Keratinocyte (primary cell): ENCODE measurements around the gene ZNRF1. TPM values are rescaled to one million over a fixed set of nuclear protein-coding genes. Genes with fewer than 3 reads are reported as not detected.

ENCODE experiments used
- DNase-seq: peaks from one replicate; pipeline ENCODE4 v3.0.0-alpha.2; 2011; ENCODE audit warnings: low read depth, missing footprints, low spot score
- FAIRE-seq: peaks from 2 replicates; lab custom pipeline; 2011; peaks lifted over from hg19 to GRCh38; lab: Jason Lieb, UNC
- H2AFZ ChIP-seq: 2 replicates; pipeline ENCODE4 v1.6.0; 2012; ENCODE audit warnings: low read length, control low read depth, inconsistent platforms; ENCODE audit not compliant: control insufficient read depth
- H3K27ac ChIP-seq: 2 replicates; pipeline ENCODE4 v1.5.1; 2011; ENCODE audit warnings: low read length; ENCODE audit not compliant: control insufficient read depth, insufficient read depth
- H3K27me3 ChIP-seq: 3 replicates; pipeline ENCODE4 v1.6.0; 2011; ENCODE audit warnings: low read length; ENCODE audit not compliant: control insufficient read depth, insufficient read depth; ENCODE audit errors: extremely low read depth
- H3K36me3 ChIP-seq, 2 experiments: 2 replicates in 1 of 2; 3 replicates in 1 of 2; pipeline ENCODE4 v1.5.1; 2011; ENCODE audit warnings: low read length in 2 of 2, mild to moderate bottlenecking in 1 of 2; ENCODE audit not compliant: control insufficient read depth in 2 of 2, insufficient read depth in 2 of 2; ENCODE audit errors: extremely low read depth in 1 of 2
- H3K4me1 ChIP-seq: 3 replicates; pipeline ENCODE4 v1.5.1; 2011; ENCODE audit warnings: low read length; ENCODE audit not compliant: control insufficient read depth, insufficient read depth; ENCODE audit errors: extremely low read depth
- H3K4me2 ChIP-seq: 3 replicates; pipeline ENCODE4 v1.6.0; 2011; ENCODE audit warnings: low read depth, low read length; ENCODE audit not compliant: control insufficient read depth, insufficient read depth; ENCODE audit errors: extremely low read depth
- H3K4me3 ChIP-seq, 3 experiments: fragments of 200-600 bp in 1 of 3; sonication (generic) in 1 of 3; 2 replicates in 2 of 3; 3 replicates in 1 of 3; pipeline ENCODE4 v1.5.1; 2011 to 2016; ENCODE audit warnings: low read length in 3 of 3, mild to moderate bottlenecking in 3 of 3, control low read depth in 2 of 3, inconsistent platforms in 1 of 3, low read depth in 1 of 3, mixed read lengths in 1 of 3, mixed run types in 1 of 3, moderate library complexity in 1 of 3; ENCODE audit not compliant: control insufficient read depth in 2 of 3, insufficient read depth in 2 of 3; ENCODE audit errors: extremely low read depth in 1 of 3
- H3K79me2 ChIP-seq: 2 replicates; pipeline ENCODE4 v1.6.0; 2012; ENCODE audit warnings: low read length; ENCODE audit not compliant: control insufficient read depth, insufficient read depth
- H3K9ac ChIP-seq: 3 replicates; pipeline ENCODE4 v1.6.0; 2011; ENCODE audit warnings: low read length; ENCODE audit not compliant: control insufficient read depth, insufficient read depth; ENCODE audit errors: extremely low read depth
- H3K9me1 ChIP-seq: 3 replicates; pipeline ENCODE4 v1.6.0; 2011; ENCODE audit warnings: low read length; ENCODE audit not compliant: control insufficient read depth, insufficient read depth; ENCODE audit errors: extremely low read depth
- H3K9me3 ChIP-seq: 2 replicates; pipeline ENCODE4 v1.5.1; 2012; ENCODE audit warnings: low read depth, low read length; ENCODE audit not compliant: control insufficient read depth
- H4K20me1 ChIP-seq: 3 replicates; pipeline ENCODE4 v1.6.0; 2011; ENCODE audit warnings: low read length; ENCODE audit not compliant: control insufficient read depth, insufficient read depth; ENCODE audit errors: extremely low read depth
- EZH2 ChIP-seq: IDR thresholded peaks from one replicate; pipeline ENCODE4 v1.6.1; 2012; ENCODE audit warnings: inconsistent platforms, mild to moderate bottlenecking, low read length, moderate library complexity
- dilution Hi-C: fragments of 300-500 bp; cut with MboI; formaldehyde crosslinking; loops from one replicate; pipeline ENCODE4 v1.7.0; 2020; ENCODE audit warnings: low sequenced_read_pairs; ENCODE audit not compliant: extremely low pct_ligation_motif_present
- polyA plus RNA-seq, 5 experiments: library from polyadenylated mRNA; depleted of rRNA in 3 of 5; stranded (reverse) in 3 of 5; stranded (forward) in 1 of 5; unstranded in 1 of 5; fragments of >200 nt; gene quantifications; 1 replicate in 1 of 5; 2 replicates in 3 of 5; 3 replicates in 1 of 5; pipeline versions ENCODE4 v1.2.1 to v1.2.3, GENCODE V29; 2011 to 2012; ENCODE audit warnings: missing spikeins in 2 of 5, low read depth in 1 of 5, low replicate concordance in 1 of 5
- TF ChIP-seq, protein P1 (sequence below), 3 experiments: IDR thresholded peaks in 1 of 3; conservative IDR thresholded peaks in 1 of 3; optimal IDR thresholded peaks in 1 of 3; 2 replicates in 2 of 3; 3 replicates in 1 of 3; pipeline versions ENCODE3 to v1.5.1; 2011; ENCODE audit warnings: low read length in 3 of 3, mild to moderate bottlenecking in 3 of 3, moderate library complexity in 2 of 3, control low read depth in 1 of 3, inconsistent platforms in 1 of 3; ENCODE audit not compliant: insufficient read depth in 2 of 3; ENCODE audit errors: extremely low read depth in 1 of 3

The ZNRF1 gene
- polyA plus RNA-seq, 1 donor (not counting 4 experiments of a cell fraction or from before 2014, with no cell fraction given), result 19.1 TPM

DNA sequence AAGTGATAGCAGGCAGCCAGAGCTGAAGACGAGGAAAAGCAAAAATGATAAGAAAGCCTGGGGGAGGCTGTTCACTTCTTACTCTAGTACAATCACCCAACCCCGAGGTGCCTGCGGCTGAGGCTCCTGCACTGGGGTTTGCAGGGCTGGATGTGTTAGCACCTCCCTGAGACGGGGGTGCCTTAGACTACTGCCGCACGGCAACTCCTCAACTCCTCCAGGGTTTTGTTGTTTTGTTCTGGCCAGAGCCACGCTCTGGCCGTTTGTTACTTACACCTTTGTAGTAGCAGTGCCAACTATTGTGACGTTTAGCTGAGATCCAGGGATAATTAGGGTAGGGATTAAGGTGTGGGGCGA lies 66.3 kb downstream of the ZNRF1 start:
- TF ChIP-seq, protein P1, sequence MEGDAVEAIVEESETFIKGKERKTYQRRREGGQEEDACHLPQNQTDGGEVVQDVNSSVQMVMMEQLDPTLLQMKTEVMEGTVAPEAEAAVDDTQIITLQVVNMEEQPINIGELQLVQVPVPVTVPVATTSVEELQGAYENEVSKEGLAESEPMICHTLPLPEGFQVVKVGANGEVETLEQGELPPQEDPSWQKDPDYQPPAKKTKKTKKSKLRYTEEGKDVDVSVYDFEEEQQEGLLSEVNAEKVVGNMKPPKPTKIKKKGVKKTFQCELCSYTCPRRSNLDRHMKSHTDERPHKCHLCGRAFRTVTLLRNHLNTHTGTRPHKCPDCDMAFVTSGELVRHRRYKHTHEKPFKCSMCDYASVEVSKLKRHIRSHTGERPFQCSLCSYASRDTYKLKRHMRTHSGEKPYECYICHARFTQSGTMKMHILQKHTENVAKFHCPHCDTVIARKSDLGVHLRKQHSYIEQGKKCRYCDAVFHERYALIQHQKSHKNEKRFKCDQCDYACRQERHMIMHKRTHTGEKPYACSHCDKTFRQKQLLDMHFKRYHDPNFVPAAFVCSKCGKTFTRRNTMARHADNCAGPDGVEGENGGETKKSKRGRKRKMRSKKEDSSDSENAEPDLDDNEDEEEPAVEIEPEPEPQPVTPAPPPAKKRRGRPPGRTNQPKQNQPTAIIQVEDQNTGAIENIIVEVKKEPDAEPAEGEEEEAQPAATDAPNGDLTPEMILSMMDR (optimal IDR thresholded peaks at IDR 0.05 in 1 of 3, IDR thresholded peaks at IDR 0.05 in 1 of 3, conservative IDR thresholded peaks at IDR 0.05 in 1 of 3; ENCODE audit: extremely low read depth in 1 of 3, insufficient read depth in 2 of 3, low read length in 3 of 3), result no peak
- no peak for TF ChIP-seq EZH2
- FAIRE-seq, result no peak
- Histone ChIP-seq H3K27ac (no peak overlapping the region), H3K9ac (no peak overlapping the region), H4K20me1 (peaks cover 2% of the 10 kb centered on the region), H3K79me2 (peaks cover 38% of the 10 kb centered on the region), H3K4me1 (no peaks in the 10 kb centered on the region), H3K36me3 (no peaks in the 10 kb centered on the region), H2AFZ (no peak overlapping the region), H3K4me3 (no peak overlapping the region), H3K4me2 (no peak overlapping the region), H3K27me3 (no peaks in the 10 kb centered on the region), H3K9me1 (peaks cover 2% of the 10 kb centered on the region), H3K9me3 (no peaks in the 10 kb centered on the region)
- no peak for DNase-seq
- dilution Hi-C loops, result no loop called here

DNA sequence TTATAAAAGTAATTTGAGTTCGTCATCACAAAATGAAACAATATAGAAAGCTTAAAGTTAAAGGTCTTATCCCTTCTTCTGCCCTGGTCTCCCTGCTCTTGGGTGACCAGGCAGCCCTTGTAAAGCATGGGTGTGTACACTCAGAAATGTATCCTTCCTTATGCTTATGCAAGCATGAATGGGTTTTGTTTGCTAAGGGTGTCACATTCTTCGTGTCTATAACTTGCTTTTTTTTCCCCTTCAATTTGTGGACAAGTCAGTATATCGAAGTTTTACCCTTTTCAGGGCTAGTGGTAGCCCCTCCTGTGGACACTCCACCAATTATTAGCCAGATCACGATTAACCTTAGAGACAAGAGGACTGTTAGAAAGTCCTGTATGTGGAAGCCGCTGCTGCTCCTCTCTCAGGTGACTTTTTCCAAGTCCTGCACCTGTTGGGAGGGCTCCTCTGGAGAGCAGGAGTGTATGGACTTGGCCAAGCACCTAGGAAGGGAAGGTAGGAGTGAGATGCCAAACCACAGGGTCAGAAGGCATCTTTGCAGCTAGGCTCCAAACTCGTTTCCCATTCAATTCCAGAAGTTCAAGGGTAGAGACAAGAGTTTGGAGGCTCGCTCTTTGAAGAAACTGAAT lies 66.8 kb downstream of the ZNRF1 start:
- no peak overlapping the region for H3K27ac ChIP-seq
- no peaks in the 10 kb centered on the region for H3K4me1 ChIP-seq
- peaks cover 39% of the 10 kb centered on the region for H3K79me2 ChIP-seq
- no peaks in the 10 kb centered on the region for H3K27me3 ChIP-seq
- H3K4me2 ChIP-seq, result no peak overlapping the region
- dilution Hi-C loops, result no loop called here
- H3K4me3 ChIP-seq, result no peak overlapping the region
- no peaks in the 10 kb centered on the region for H3K9me3 ChIP-seq
- FAIRE-seq, result no peak
- H3K9me1 ChIP-seq, result peaks cover 2% of the 10 kb centered on the region
- H3K9ac ChIP-seq, result no peak overlapping the region
- H2AFZ ChIP-seq, result no peak overlapping the region
- DNase-seq, result no peak
- peaks cover 2% of the 10 kb centered on the region for H4K20me1 ChIP-seq
- TF ChIP-seq, protein P1 (optimal IDR thresholded peaks at IDR 0.05 in 1 of 3, IDR thresholded peaks at IDR 0.05 in 1 of 3, conservative IDR thresholded peaks at IDR 0.05 in 1 of 3; ENCODE audit: extremely low read depth in 1 of 3, insufficient read depth in 2 of 3, low read length in 3 of 3), result no peak
- no peak for TF ChIP-seq EZH2
- no peaks in the 10 kb centered on the region for H3K36me3 ChIP-seq
